SK-N-SH treated with all-trans-retinoic acid at 6 μM for 48 hours (cell line): ENCODE measurements around the gene ENTHD1.

ENCODE experiments used
- BACH2 ChIP-seq: fragments of 250-450 bp; sonication (Bioruptor Pico); IDR thresholded peaks from 2 replicates; pipeline ENCODE4 v1.9.0; 2021; ENCODE audit warnings: mild to moderate bottlenecking, borderline replicate concordance
- CSDC2 ChIP-seq: fragments of 250-450 bp; sonication (Bioruptor Pico); IDR thresholded peaks from 2 replicates; pipeline ENCODE4 v1.5.0; 2020; ENCODE audit warnings: mild to moderate bottlenecking, moderate library complexity
- ESRRG ChIP-seq: fragments of 250-450 bp; sonication (Bioruptor Pico); IDR thresholded peaks from 2 replicates; pipeline ENCODE4 v1.6.1; 2021; ENCODE audit warnings: mild to moderate bottlenecking
- GLIS3 ChIP-seq: fragments of 250-450 bp; sonication (Bioruptor Pico); IDR thresholded peaks from 2 replicates; pipeline ENCODE4 v1.5.0; 2020; ENCODE audit warnings: mild to moderate bottlenecking, moderate library complexity
- PPARA ChIP-seq: fragments of 250-450 bp; sonication (Bioruptor Pico); IDR thresholded peaks from 2 replicates; pipeline ENCODE4 v1.5.0; 2020; ENCODE audit warnings: mild to moderate bottlenecking, borderline replicate concordance
- RARB ChIP-seq: fragments of 250-450 bp; sonication (Bioruptor Pico); IDR thresholded peaks from 2 replicates; pipeline ENCODE4 v1.8.0; 2021; ENCODE audit warnings: mild to moderate bottlenecking, moderate library complexity
- SNAI2 ChIP-seq: fragments of 250-450 bp; sonication (Bioruptor Pico); IDR thresholded peaks from 2 replicates; pipeline ENCODE4 v1.5.0; 2020; ENCODE audit warnings: mild to moderate bottlenecking, moderate library complexity
- TSHZ2 ChIP-seq: fragments of 250-450 bp; sonication (Bioruptor Pico); IDR thresholded peaks from 2 replicates; pipeline ENCODE4 v1.5.0; 2020; ENCODE audit warnings: mild to moderate bottlenecking, moderate library complexity
- ZC3H10 ChIP-seq: fragments of 250-450 bp; sonication (Bioruptor Pico); IDR thresholded peaks from 2 replicates; pipeline ENCODE4 v1.5.1; 2021; ENCODE audit warnings: mild to moderate bottlenecking, moderate library complexity
- ZFP3 ChIP-seq: fragments of 250-450 bp; sonication (Bioruptor Pico); IDR thresholded peaks from 2 replicates; pipeline ENCODE4 v1.5.0; 2020; ENCODE audit warnings: mild to moderate bottlenecking, moderate library complexity
- ZFP30 ChIP-seq: fragments of 450-650 bp; formaldehyde crosslinking; IDR thresholded peaks from 2 replicates; pipeline ENCODE4 v1.5.0; 2022; ENCODE audit warnings: mild to moderate bottlenecking, moderate library complexity

DNA sequence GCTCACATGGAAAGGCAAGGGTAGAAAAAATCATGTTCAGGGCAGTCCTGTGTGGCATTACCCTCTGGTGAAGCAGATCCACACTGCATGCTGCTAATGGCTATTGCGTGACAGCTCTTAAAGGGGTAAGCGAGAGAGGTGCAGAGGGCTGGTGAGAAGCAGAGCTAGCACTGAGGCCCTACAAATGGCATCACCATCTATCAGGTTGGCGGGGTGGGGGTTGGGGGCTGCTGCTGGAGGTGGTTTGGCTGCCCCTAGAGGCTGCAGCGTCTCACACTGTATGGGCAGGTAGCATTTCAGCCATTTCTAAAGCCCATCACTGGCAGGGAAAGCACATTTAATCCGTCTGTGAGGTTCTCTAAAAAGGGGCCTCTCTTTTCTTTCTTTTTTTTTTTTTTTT, 49.8 kb upstream of the ENTHD1 start:
- no peak for TF ChIP-seq ZFP3
- no peak for TF ChIP-seq SNAI2 (CRISPR knock-in tag)
- TF ChIP-seq RARB (CRISPR knock-in tag): no peak
- TF ChIP-seq ESRRG: no peak
- no peak for TF ChIP-seq GLIS3 (CRISPR knock-in tag)
- no peak for TF ChIP-seq TSHZ2 (CRISPR knock-in tag)
- TF ChIP-seq PPARA (CRISPR knock-in tag): no peak
- TF ChIP-seq ZFP30: no peak
- TF ChIP-seq CSDC2 (CRISPR knock-in tag): no peak
- TF ChIP-seq BACH2 (CRISPR knock-in tag): no peak
- TF ChIP-seq ZC3H10 (CRISPR knock-in tag): no peak
